ENCODE measurements around the gene ADAM10. TPM values are rescaled to one million over a fixed set of nuclear protein-coding genes. Genes with fewer than 3 reads are reported as not detected.
"Not testable (repeated sequence)": the region's sequence is repeated elsewhere in the genome, so short reads cannot be mapped to it uniquely, and the experiment has no call there.

Gene ADAM10
- total and polyA plus RNA-seq, 7 donors: 7.9 to 37.9 (median 33.1) TPM

DNA sequence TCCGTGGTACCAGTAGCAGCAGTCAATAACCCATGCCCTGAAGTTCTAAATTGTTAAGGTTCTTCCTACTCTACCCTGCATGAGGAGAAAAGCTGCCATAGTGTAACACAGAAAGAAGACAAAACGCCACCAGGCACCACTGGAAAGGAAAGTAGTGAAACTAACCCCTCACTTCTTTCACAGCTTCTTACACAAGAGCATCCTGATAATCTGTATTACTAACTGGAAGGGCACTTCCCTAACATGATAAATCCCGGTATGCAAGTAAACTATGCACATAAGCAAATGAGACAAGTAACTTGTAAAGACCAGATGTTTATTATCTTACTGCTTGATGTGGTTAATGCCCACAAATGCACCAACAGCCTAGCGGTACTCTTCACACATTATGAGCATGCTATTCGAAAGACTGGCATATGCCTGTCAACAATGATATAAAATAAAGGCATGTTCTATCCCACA lies 141.3 kb downstream of the ADAM10 start:
- DNase-seq (no peak), ATAC-seq (no peak)
- 93% methylated on average over 5 of the region's 5 CpGs for WGBS, 3 donors
- intact Hi-C loops (cut with DNase I): no loop called here
- H3K27ac ChIP-seq: no peak overlapping the region
- no peaks in the 10 kb centered on the region for H3K9me3 ChIP-seq
- TF ChIP-seq, protein P1, sequence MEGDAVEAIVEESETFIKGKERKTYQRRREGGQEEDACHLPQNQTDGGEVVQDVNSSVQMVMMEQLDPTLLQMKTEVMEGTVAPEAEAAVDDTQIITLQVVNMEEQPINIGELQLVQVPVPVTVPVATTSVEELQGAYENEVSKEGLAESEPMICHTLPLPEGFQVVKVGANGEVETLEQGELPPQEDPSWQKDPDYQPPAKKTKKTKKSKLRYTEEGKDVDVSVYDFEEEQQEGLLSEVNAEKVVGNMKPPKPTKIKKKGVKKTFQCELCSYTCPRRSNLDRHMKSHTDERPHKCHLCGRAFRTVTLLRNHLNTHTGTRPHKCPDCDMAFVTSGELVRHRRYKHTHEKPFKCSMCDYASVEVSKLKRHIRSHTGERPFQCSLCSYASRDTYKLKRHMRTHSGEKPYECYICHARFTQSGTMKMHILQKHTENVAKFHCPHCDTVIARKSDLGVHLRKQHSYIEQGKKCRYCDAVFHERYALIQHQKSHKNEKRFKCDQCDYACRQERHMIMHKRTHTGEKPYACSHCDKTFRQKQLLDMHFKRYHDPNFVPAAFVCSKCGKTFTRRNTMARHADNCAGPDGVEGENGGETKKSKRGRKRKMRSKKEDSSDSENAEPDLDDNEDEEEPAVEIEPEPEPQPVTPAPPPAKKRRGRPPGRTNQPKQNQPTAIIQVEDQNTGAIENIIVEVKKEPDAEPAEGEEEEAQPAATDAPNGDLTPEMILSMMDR (IDR thresholded peaks at IDR 0.05): no peak
- H3K36me3 ChIP-seq (ENCODE audit: insufficient read depth in 1 of 2, low read depth in 1 of 2): peaks cover 3 to 19% of the 10 kb centered on the region in 2 donors
- no peaks in the 10 kb centered on the region for H3K4me1 ChIP-seq
- H3K4me3 ChIP-seq: no peak overlapping the region
- H3K27me3 ChIP-seq (ENCODE audit: insufficient read depth in 3 of 3, low read length in 2 of 3): no peaks in the 10 kb centered on the region

DNA sequence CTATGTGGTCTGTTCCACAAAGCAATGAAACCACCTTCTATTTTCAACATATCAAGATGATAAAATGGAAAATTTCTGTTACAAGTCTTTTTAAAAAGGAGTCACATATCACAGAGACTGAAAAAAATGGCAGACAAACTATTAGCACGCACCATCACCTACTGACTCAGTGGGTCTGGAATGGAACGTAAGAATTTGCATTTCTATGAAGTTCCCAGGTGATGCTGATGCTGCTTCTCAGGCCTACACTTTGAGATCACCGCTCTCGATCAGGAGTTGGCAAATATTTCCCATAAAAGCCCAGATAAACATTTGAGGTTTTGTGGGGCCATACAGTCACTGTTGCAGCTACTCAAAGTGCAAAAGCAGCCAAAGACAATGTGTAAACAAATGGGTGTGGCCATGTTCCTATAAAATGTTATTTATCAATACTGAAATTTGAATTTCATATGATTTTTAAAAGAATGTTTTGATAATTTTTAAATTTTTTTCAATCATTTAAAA lies 142.9 kb downstream of the ADAM10 start:
- intact Hi-C loops (cut with DNase I): no loop called here
- DNase-seq (no peak), ATAC-seq (no peak)
- Histone ChIP-seq H3K27me3 (ENCODE audit: insufficient read depth in 3 of 3, low read length in 2 of 3) (no peaks in the 10 kb centered on the region), H3K4me3 (no peak overlapping the region), H3K27ac (no peak overlapping the region), H3K36me3 (ENCODE audit: insufficient read depth in 1 of 2, low read depth in 1 of 2) (peaks cover 3 to 19% of the 10 kb centered on the region in 2 donors), H3K4me1 (no peaks in the 10 kb centered on the region), H3K9me3 (no peaks in the 10 kb centered on the region)
- TF ChIP-seq, protein P1 (IDR thresholded peaks at IDR 0.05): no peak
- 97 to 99% (median 99%) methylated on average over 4 of the region's 4 CpGs for WGBS, 3 donors

GRCh38 chr15:58605931-58606530 lies 143.5 kb downstream of the ADAM10 start:
- DNase-seq: no peak
- Histone ChIP-seq H3K27ac (no peak overlapping the region), H3K4me3 (no peak overlapping the region), H3K9me3 (no peaks in the 10 kb centered on the region), H3K4me1 (no peaks in the 10 kb centered on the region), H3K27me3 (ENCODE audit: insufficient read depth in 3 of 3, low read length in 2 of 3) (no peaks in the 10 kb centered on the region), H3K36me3 (ENCODE audit: insufficient read depth in 1 of 2, low read depth in 1 of 2) (peaks cover 3 to 19% of the 10 kb centered on the region in 2 donors)
- TF ChIP-seq, protein P1 (IDR thresholded peaks at IDR 0.05): no peak
- 95 to 97% (median 96%) methylated on average over 3 of the region's 3 CpGs for WGBS, 3 donors
- intact Hi-C loops (cut with DNase I): no loop called here
- no peak for ATAC-seq

- Histone ChIP-seq H3K4me1 (no peaks in the 10 kb centered on the region), H3K27me3 (ENCODE audit: insufficient read depth in 3 of 3, low read length in 2 of 3) (no peaks in the 10 kb centered on the region), H3K9me3 (no peaks in the 10 kb centered on the region), H3K36me3 (ENCODE audit: insufficient read depth in 1 of 2, low read depth in 1 of 2) (peaks cover 3 to 5% of the 10 kb centered on the region in 2 donors), H3K4me3 (no peak overlapping the region), H3K27ac (no peak overlapping the region)
- 95 to 98% (median 98%) methylated on average over 4 of the region's 4 CpGs for WGBS, 3 donors
- TF ChIP-seq, protein P1 (IDR thresholded peaks at IDR 0.05): no peak
- intact Hi-C loops (cut with DNase I): no loop called here
- no peak for DNase-seq
- ATAC-seq: no peak
Observed at GRCh38 chr15:58604455-58604923, 145.0 kb downstream of the ADAM10 start.

- DNase-seq; H3K36me3 ChIP-seq (ENCODE audit: insufficient read depth in 1 of 2, low read depth in 1 of 2); H3K4me3 ChIP-seq; H3K9me3 ChIP-seq; ATAC-seq; intact Hi-C loops (cut with DNase I); H3K27ac ChIP-seq; H3K4me1 ChIP-seq; H3K27me3 ChIP-seq (ENCODE audit: insufficient read depth in 3 of 3, low read length in 2 of 3): not testable (repeated sequence)
- WGBS, 3 donors: 92 to 96% (median 92%) methylated on average over 8 of the region's 8 CpGs
Observed at GRCh38 chr15:58603927-58604326, 145.6 kb downstream of the ADAM10 start.
